ENCODE data around the gene SLIT3. TPM values are rescaled to one million over a fixed set of nuclear protein-coding genes. Genes with fewer than 3 reads are reported as not detected.

The SLIT3 gene
- total RNA-seq, 1 donor from 2014 or later = 0.75 TPM

DNA sequence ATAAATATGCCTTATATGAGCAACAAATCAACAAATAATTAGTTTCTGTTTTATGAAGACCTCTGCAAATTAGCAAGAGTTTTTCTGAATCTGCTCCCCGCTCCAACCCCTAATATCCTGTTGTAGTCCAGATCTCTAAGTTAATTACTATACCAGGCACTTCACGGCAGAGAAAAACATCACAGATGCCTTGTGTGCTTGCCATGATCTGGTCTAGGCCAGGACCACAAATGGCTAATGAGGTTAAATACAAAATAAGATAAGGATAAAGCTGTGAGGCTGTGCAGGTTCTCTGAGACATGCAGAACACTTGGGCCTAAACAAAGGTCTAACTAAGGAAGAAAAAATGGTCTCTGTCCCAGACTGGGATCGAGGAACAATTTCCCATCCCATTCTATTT lies 150.8 kb downstream of the SLIT3 start:
- ATAC-seq = no peak
- no peak for DNase-seq (ENCODE audit: low spot score)

- ATAC-seq (no peak), DNase-seq (ENCODE audit: low spot score) (no peak)
These were observed 151.6 kb downstream of the SLIT3 start for GRCh38 chr5:169149317-169149716.

DNA sequence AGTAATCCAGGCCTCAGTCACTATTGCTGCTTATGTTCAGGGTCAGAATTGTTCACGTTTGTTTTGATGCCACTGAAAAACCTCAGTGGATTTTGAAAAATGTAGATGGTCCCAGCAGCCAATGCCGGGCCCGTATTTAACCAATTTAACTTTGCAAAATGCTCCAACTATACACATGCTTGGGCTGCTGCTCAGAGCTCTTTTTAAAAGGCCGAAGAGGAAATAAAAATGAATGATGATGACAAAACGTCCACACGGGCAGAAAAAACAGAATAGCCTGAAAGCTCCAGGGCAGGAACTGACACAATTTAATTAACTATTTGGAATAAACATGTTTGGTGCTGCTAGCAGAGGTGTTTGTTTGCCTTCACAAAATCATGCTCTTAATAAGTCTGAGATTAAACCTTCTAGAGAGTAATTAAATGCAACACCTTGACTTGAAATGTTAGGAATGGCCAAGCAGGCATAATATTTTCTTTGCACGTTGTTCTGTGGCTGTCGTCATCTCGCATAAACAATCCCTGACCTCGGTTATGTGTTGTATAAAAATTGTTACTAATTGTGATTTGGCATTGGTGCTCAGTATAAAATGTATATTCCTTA lies 152.7 kb downstream of the SLIT3 start:
- ATAC-seq = no peak
- DNase-seq (ENCODE audit: low spot score) = no peak

DNA sequence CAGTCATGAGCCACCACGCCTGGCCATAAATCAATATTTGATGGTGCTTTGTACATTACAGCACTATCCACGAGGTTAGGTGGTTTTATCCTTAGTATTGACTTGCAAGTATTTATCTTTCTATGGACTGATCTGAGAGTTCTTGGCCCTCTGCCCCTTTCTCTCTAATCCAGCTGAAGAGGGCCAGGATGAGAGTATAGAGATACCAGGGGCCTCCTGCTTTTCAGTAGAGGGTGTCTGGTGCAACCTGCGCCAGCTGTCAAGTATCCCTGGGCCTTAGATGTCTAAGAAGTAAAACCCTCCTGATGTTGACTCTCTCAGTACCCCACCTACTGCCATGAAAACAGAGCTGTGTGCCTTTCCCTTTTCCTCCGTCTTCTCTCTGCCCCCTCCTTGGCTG lies 153.4 kb downstream of the SLIT3 start:
- no peak for ATAC-seq
- DNase-seq (ENCODE audit: low spot score) = no peak

- ATAC-seq = no peak
- no peak for DNase-seq (ENCODE audit: low spot score)
These were observed 154.8 kb downstream of the SLIT3 start for GRCh38 chr5:169146158-169146557.

DNA sequence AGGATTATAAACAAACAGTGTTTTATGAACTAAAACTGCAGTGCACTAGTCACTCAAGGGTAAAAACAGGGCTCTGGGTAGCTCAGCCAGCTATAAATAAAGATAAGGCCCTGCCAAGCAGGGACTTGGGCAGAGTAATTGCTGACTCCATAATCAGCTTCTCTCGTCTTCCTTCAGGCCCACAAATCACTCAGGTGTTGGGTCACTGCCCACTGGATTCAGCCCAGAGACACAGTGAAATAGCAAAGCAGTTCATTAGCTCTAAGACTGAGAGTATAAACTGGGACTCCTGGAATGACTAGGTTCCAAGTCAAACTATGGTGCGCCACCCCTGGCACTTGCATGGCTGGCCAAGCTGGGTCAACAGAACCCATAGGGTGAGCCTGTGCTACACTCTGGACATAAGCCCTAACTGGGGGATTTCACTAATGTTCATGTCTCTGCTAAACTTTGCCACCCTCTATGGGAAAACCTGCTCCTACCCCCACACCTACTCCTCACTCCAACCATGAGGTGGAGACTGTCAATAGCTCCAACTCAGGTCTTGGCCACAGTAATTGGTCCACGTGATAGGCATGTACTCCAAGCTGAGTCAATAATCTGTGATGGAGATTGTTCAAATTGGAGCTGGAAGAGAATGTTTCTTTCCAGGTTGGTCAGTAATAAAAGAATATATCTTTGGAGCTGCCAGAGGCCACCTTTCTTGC lies 158.5 kb downstream of the SLIT3 start:
- ATAC-seq (peak; percentile 67), DNase-seq (ENCODE audit: low spot score) (peak; percentile 59)

- peak; percentile 50 for DNase-seq (ENCODE audit: low spot score)
These were observed 160.7 kb downstream of the SLIT3 start for GRCh38 chr5:169140215-169140614.

DNA sequence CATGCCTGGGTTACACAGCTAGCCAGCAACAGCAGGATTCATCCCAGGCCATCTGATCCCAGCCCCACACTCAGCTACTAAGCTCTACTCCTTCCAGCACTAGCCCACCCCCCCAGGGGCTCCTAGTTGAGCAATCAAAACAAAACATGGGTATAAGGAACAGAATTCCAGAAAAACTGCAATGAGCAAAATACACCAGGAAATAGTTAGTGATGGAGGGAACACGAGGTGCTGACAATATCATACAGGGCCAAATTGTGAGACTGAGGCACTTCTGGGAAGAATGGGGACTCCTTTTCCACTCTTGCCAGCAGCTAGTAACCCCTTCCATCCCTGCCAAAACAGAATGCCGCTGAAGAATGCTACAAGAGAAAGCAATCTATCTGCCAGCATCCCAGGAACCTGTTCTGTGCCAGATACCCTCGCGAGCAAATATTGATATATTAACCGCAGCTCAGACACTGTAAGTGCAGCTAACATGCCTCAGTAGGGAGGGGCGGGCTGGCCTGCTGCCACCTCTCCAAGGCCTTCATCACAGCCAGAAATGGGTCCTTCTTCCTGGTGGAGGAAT lies 161.4 kb downstream of the SLIT3 start:
- DNase-seq (ENCODE audit: low spot score) (no peak), ATAC-seq (no peak)

More at GRCh38 chr5:169140215-169140614, 160.7 kb downstream of the SLIT3 start:
- peak; percentile 25 for ATAC-seq

- no peak for DNase-seq (ENCODE audit: low spot score)
- ATAC-seq = no peak
These were observed 167.4 kb downstream of the SLIT3 start for GRCh38 chr5:169133531-169133930.

GRCh38 chr5:169132302-169132660 lies 168.7 kb downstream of the SLIT3 start:
- ATAC-seq (no peak), DNase-seq (ENCODE audit: low spot score) (no peak)

DNA sequence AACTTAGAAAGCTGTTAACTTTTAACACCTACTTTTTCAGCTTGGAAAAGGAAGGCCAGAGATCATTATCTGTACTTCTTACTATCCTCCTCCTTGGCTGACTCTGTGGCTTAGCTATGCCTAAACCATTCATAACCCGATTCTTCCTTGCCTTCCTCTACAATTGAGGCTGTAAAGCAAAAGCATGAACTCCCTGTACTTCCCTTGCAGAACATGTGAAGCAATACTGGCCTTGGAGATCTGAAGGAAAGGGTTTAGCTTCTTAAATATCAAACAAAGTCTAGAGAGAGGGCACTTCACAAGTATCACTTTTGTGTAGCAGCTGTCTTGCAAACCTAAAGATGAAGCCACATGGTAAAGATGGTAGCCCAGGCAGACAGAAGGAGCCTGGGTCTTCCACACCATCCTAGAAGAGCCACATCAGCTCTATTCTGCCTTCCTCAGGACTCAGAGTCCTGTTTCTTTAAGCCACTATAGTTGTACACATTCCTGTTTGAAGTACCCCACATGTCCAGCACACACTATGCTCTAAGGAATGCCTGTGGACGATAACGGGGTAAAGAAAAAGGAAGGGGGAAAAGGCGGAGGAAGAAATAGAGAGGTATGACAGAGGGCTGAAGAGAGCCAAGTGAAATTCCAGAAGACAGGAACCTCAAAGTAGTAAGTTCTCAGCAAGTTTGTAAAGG lies 169.2 kb downstream of the SLIT3 start:
- ATAC-seq (no peak), DNase-seq (ENCODE audit: low spot score) (no peak)

- DNase-seq (ENCODE audit: low spot score) (no peak), ATAC-seq (no peak)
These were observed 172.3 kb downstream of the SLIT3 start for GRCh38 chr5:169128679-169129078.

- ATAC-seq = no peak
These were observed 173.5 kb downstream of the SLIT3 start for GRCh38 chr5:169127431-169127830.

GRCh38 chr5:169126481-169127021 lies 174.4 kb downstream of the SLIT3 start:
- ATAC-seq (no peak), DNase-seq (ENCODE audit: low spot score) (no peak)

More at GRCh38 chr5:169127431-169127830, 173.5 kb downstream of the SLIT3 start:
- no peak for DNase-seq (ENCODE audit: low spot score)

GRCh38 chr5:169125571-169125970 lies 175.4 kb downstream of the SLIT3 start:
- DNase-seq (ENCODE audit: low spot score) (no peak), ATAC-seq (no peak)

DNA sequence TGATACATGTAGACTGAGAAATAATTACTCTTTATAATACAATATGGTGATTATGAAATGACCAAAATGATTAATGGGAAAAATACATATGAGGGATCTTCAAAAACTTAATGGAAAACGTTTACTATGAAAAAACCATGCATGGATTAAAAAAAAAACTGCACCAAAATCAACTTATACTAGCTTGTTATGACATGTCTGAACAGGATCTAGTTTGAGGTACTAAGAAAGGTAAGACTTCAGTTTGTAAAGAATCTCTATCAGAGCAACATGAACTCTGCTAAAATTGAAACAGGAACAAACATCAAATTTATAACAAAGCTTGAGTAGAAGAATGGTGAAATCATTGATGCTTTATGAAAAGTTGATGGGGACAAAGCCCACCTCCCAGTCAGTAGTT lies 178.0 kb downstream of the SLIT3 start:
- DNase-seq (ENCODE audit: low spot score) = no peak
- no peak for ATAC-seq

DNA sequence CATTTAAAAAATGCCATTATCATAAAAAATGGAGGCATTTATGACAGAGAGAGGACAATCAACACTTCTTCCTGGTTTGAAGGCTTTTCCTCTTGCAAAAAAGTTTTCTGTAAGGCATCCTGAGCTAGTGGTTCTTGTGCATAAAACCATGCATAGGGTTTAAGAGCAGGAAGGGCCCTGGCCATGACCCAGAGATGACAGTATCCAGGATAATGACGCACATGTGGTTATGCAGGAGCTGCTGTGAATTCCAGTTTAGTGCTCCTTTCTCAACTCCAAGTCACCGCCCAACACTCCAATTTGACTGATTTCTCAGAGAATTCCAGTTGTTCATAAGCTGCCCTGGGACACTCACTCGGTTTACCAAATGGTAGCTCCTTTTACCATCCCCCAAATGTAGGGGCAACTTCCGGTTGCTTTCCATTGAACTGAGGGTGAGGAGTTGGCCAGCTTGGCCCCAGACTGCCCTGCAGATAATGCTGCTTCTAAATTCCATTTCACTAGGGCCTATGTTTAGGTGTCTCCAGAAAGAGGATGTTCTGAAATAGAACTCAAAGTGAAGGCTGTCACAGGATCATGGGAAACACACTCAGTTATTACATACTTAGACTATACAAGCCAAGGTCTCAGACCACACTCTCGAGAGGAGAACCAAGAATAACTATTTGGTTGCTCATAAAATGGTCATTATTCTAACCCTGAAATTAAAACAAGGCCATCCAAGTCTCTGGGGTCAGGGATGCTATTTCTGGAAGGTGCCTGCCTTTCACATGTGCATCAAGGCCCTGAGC lies 179.1 kb downstream of the SLIT3 start:
- no peak for ATAC-seq
- DNase-seq (ENCODE audit: low spot score) = no peak

DNA sequence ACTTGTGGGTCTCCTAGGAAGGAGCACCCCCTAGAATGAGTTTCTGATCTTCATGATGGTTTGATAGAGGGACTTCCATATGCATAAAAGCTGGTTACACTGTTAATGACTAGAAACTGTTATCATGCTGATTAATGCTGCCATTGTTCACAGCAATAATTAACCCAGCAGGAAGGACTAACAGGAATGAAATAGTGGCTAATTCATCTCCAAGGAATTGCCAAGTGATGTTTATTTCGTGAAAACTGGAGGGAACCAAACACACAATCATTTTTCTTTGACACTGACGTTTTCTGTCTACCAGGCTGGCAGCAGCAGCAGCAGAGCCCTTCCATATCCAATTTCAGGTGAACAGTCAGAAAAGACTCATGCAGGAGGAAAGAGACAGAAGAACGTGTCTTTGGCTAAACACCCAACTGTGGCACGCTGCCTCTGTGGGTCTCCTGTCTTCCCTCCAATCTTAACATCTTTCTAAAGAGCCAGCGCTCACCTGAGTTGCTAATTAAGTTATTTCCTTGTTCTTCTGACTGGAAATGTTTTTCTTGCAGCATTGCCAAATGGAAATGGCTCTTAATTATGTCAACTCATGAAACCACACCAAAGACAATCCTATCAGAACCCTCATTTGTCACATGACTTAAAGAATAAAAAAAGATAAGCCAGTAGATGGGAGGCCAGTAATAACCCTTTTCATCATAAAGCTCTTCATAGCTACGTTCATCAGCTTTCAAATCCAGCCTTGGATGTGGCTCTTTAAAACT lies 181.5 kb downstream of the SLIT3 start:
- no peak for ATAC-seq

DNA sequence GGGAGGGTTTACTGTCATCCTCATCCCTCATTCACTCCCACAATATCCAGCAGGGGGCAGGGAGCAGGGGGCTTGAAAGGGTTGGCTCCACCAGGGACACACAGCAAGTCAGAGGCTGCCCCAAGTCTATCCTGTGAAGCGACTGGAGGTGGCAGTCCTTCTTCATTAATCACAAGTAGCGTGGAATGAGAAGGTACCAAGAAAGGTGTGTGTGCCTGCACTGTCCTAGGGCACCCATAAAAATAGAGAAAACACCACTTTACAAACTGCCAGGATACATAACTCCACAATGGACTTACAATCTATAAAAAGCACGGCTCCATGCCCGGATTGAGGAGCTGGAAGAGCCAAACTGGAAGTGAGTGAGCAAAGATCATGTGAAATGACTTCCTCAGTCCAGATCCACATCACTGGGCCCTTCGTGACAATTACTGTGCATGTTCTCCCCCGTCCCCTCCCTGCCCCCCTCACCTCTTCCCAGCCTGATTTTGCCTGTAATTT lies 183.9 kb downstream of the SLIT3 start:
- no peak for DNase-seq (ENCODE audit: low spot score)

More for the DNA sequence above, 181.5 kb downstream of the SLIT3 start:
- DNase-seq (ENCODE audit: low spot score) = no peak

More for the DNA sequence above, 183.9 kb downstream of the SLIT3 start:
- no peak for ATAC-seq

Measured in left lobe of liver (tissue), 2 donors.